ENCODE results near the gene PXYLP1.

GRCh38 chr3:141280086-141280485, 48.5 kb downstream of the PXYLP1 start:
- TF ChIP-seq CTCF (IDR thresholded peaks at IDR 0.05 in 2 of 3, conservative IDR thresholded peaks at IDR 0.05 in 1 of 3; ENCODE audit: control insufficient read depth in 2 of 3, extremely low read depth in 1 of 3, insufficient read depth in 1 of 3, low read depth in 3 of 3, low read length in 3 of 3) (no peak), MAX (IDR thresholded peaks at IDR 0.05; ENCODE audit: low read depth, low read length) (no peak), RFX5 (IDR thresholded peaks at IDR 0.05; ENCODE audit: low read depth, low read length) (no peak), EP300 (IDR thresholded peaks at IDR 0.05; ENCODE audit: borderline replicate concordance in 1 of 2, control insufficient read depth in 1 of 2, low read depth in 2 of 2, low read length in 2 of 2) (no peak), POLR2A (IDR thresholded peaks at IDR 0.05; ENCODE audit: low read depth, low read length) (no peak)

Data from GM12878 (cell line).